ENCODE results near the gene EDDM13.

- TF ChIP-seq CTCF (conservative IDR thresholded peaks at IDR 0.05; ENCODE audit: low read depth, low read length) (no peak), EZH2phosphoT487 (IDR thresholded peaks at IDR 0.05; ENCODE audit: borderline replicate concordance, low read length) (no peak)
Measured at GRCh38 chr19:56351208-56351607, 78.7 kb downstream of the EDDM13 start.
